Neural progenitor cell (in vitro differentiated cells): ENCODE results near the gene DIAPH3. TPM values are rescaled to one million over a fixed set of nuclear protein-coding genes. Genes with fewer than 3 reads are reported as not detected.
"Not testable (repeated sequence)": the region's sequence is repeated elsewhere in the genome, so short reads cannot be mapped to it uniquely, and the experiment has no call there.

Source experiments
- DNase-seq: peaks from one replicate; pipeline ENCODE4 v3.0.0-alpha.2; 2016; ENCODE audit warnings: low spot score
- H2AFZ ChIP-seq: fragments of 200-600 bp; sonication (generic); replicated peaks from 2 replicates; pipeline ENCODE4 v1.6.1; 2016; ENCODE audit warnings: antibody characterized with exemption
- H3F3A ChIP-seq: fragments of 200-600 bp; sonication (generic); 2 replicates; pipeline ENCODE4 v1.6.1; 2016; ENCODE audit warnings: antibody characterized with exemption, low read depth
- H3K27ac ChIP-seq: fragments of 200-600 bp; sonication (generic); 2 replicates; pipeline ENCODE4 v1.5.1; 2016; ENCODE audit warnings: mild to moderate bottlenecking
- H3K27me3 ChIP-seq: fragments of 200-600 bp; sonication (generic); 2 replicates; pipeline ENCODE4 v1.6.1; 2016; ENCODE audit warnings: mild to moderate bottlenecking, moderate library complexity
- H3K36me3 ChIP-seq: fragments of 200-600 bp; sonication (generic); 2 replicates; pipeline ENCODE4 v1.5.1; 2016
- H3K4me1 ChIP-seq: fragments of 200-600 bp; sonication (generic); 2 replicates; pipeline ENCODE4 v1.6.1; 2016; ENCODE audit warnings: mixed run types
- H3K4me2 ChIP-seq: fragments of 200-600 bp; sonication (generic); 2 replicates; pipeline ENCODE4 v1.6.1; 2016
- H3K4me3 ChIP-seq: fragments of 200-600 bp; sonication (generic); 2 replicates; pipeline ENCODE4 v1.5.1; 2016
- H3K79me2 ChIP-seq: fragments of 200-600 bp; sonication (generic); 2 replicates; pipeline ENCODE4 v1.6.1; 2016; ENCODE audit warnings: low read depth
- H3K9ac ChIP-seq: fragments of 200-600 bp; sonication (generic); 2 replicates; pipeline ENCODE4 v1.6.1; 2016
- H3K9me3 ChIP-seq: fragments of 200-600 bp; sonication (generic); 2 replicates; pipeline ENCODE4 v1.5.1; 2016; ENCODE audit warnings: low read depth
- H4K20me1 ChIP-seq: fragments of 200-600 bp; sonication (generic); 2 replicates; pipeline ENCODE4 v1.6.1; 2016; ENCODE audit warnings: low read depth
- H3K27ac Mint-ChIP-seq: 3 replicates; pipeline ENCODE4 v1.8.0; 2021; ENCODE audit warnings: mixed read lengths
- H3K27me3 Mint-ChIP-seq: 2 replicates; pipeline ENCODE4 v1.8.0; 2022; ENCODE audit warnings: low read depth, mild to moderate bottlenecking, inconsistent platforms, moderate library complexity, mixed read lengths; ENCODE audit not compliant: insufficient read depth
- H3K36me3 Mint-ChIP-seq: 3 replicates; pipeline ENCODE4 v1.8.0; 2021; ENCODE audit warnings: mixed read lengths
- H3K4me1 Mint-ChIP-seq: 3 replicates; pipeline ENCODE4 v1.8.0; 2021; ENCODE audit warnings: mixed read lengths
- H3K4me3 Mint-ChIP-seq: 3 replicates; pipeline ENCODE4 v1.8.0; 2021; ENCODE audit warnings: mild to moderate bottlenecking, moderate library complexity, mixed read lengths
- H3K9me3 Mint-ChIP-seq: 3 replicates; pipeline ENCODE4 v1.8.0; 2020; ENCODE audit warnings: mixed read lengths
- CTCF ChIP-seq: fragments of 200-600 bp; sonication (generic); IDR thresholded peaks from 2 replicates; pipeline ENCODE4 v1.5.1; 2017; ENCODE audit warnings: antibody characterized with exemption, mild to moderate bottlenecking
- EZH2 ChIP-seq: fragments of 200-600 bp; sonication (generic); IDR thresholded peaks from 2 replicates; pipeline ENCODE4 v1.6.1; 2017; ENCODE audit warnings: antibody characterized with exemption, mild to moderate bottlenecking, moderate library complexity
- EZH2phosphoT487 ChIP-seq: fragments of 200-600 bp; sonication (generic); IDR thresholded peaks from 2 replicates; pipeline ENCODE4 v1.6.1; 2017; ENCODE audit warnings: antibody characterized with exemption
- total RNA-seq: library from RNA; depleted of rRNA; stranded (reverse); fragments of >200 nt; gene quantifications from 2 replicates; pipeline ENCODE4 v1.2.3, GENCODE V29; 2015; ENCODE audit warnings: low replicate concordance

Gene DIAPH3
- total RNA-seq, 1 donor from 2014 or later = 51.5 TPM

GRCh38 chr13:60044321-60044720 is 119.4 kb downstream of the DIAPH3 start:
- Histone ChIP-seq H3K9me3 (no peaks in the 10 kb centered on the region), H3K9ac (no peak overlapping the region), H3K36me3 (no peaks in the 10 kb centered on the region), H3K4me1 (peaks cover 5% of the 10 kb centered on the region), H3K4me2 (no peak overlapping the region), H3K27ac (no peak overlapping the region), H3K79me2 (peaks cover 8% of the 10 kb centered on the region), H3F3A (no peaks in the 10 kb centered on the region), H2AFZ (no peak overlapping the region), H3K27me3 (no peaks in the 10 kb centered on the region), H3K4me3 (no peak overlapping the region), H4K20me1 (no peaks in the 10 kb centered on the region)
- Mint-ChIP-seq H3K9me3 (peaks cover 3% of the 10 kb centered on the region), H3K4me3 (no peak overlapping the region), H3K27ac (no peak overlapping the region), H3K36me3 (peaks cover 5% of the 10 kb centered on the region), H3K27me3 (no peaks in the 10 kb centered on the region), H3K4me1 (peaks cover 5% of the 10 kb centered on the region)
- no peak for DNase-seq
- TF ChIP-seq EZH2 (no peak), CTCF (no peak), EZH2phosphoT487 (no peak)

DNA sequence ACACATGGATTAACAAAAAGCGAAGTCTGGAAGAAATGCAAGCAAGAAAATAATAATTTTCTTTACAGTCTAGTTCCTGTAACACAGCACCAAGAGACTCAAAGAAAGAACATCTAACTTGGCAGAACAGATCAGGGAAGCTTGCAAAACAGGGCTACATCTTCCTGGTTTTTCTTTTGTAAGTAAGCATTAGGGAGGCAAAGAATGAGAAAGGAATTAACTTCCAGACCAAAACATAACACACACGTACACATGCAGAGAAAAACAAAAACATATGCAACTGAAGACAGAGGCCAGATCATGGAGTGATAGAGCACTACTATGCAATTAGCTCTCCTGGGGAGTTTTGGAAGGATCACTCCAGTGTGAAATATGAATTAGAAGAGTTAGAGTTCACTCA is 120.5 kb downstream of the DIAPH3 start:
- no peaks in the 10 kb centered on the region for H3K27me3 ChIP-seq
- no peak overlapping the region for H3K9ac ChIP-seq
- Mint-ChIP-seq H3K36me3 (peaks cover 5% of the 10 kb centered on the region), H3K27ac (no peak overlapping the region), H3K9me3 (peaks cover 3% of the 10 kb centered on the region), H3K27me3 (no peaks in the 10 kb centered on the region), H3K4me3 (no peak overlapping the region), H3K4me1 (peaks cover 5% of the 10 kb centered on the region)
- no peak overlapping the region for H2AFZ ChIP-seq
- H3F3A ChIP-seq = no peaks in the 10 kb centered on the region
- no peak overlapping the region for H3K27ac ChIP-seq
- no peaks in the 10 kb centered on the region for H3K36me3 ChIP-seq
- no peaks in the 10 kb centered on the region for H4K20me1 ChIP-seq
- DNase-seq = no peak
- H3K4me3 ChIP-seq = no peak overlapping the region
- H3K79me2 ChIP-seq = peaks cover 8% of the 10 kb centered on the region
- no peak overlapping the region for H3K4me2 ChIP-seq
- TF ChIP-seq CTCF (no peak), EZH2phosphoT487 (no peak), EZH2 (no peak)
- H3K9me3 ChIP-seq = no peaks in the 10 kb centered on the region
- peaks cover 5% of the 10 kb centered on the region for H3K4me1 ChIP-seq

GRCh38 chr13:60040668-60041067 is 123.1 kb downstream of the DIAPH3 start:
- not testable (repeated sequence) for H2AFZ ChIP-seq, H3K9me3 ChIP-seq, H3K4me3 ChIP-seq, H3K4me3 Mint-ChIP-seq, H3K4me1 Mint-ChIP-seq, H3K27me3 ChIP-seq, H3K27me3 Mint-ChIP-seq, DNase-seq, H3K36me3 ChIP-seq, H3K27ac ChIP-seq, H3K79me2 ChIP-seq, H3K4me2 ChIP-seq, H3F3A ChIP-seq, H3K27ac Mint-ChIP-seq, H3K9me3 Mint-ChIP-seq, H4K20me1 ChIP-seq, H3K36me3 Mint-ChIP-seq, H3K4me1 ChIP-seq, H3K9ac ChIP-seq

- no peak overlapping the region for H3K27ac ChIP-seq
- Mint-ChIP-seq H3K9me3 (no peaks in the 10 kb centered on the region), H3K4me3 (no peak overlapping the region), H3K36me3 (peaks cover 7% of the 10 kb centered on the region), H3K4me1 (no peaks in the 10 kb centered on the region), H3K27ac (no peak overlapping the region), H3K27me3 (no peaks in the 10 kb centered on the region)
- H3F3A ChIP-seq = no peaks in the 10 kb centered on the region
- no peak overlapping the region for H2AFZ ChIP-seq
- no peak for DNase-seq
- no peak overlapping the region for H3K4me3 ChIP-seq
- no peaks in the 10 kb centered on the region for H4K20me1 ChIP-seq
- H3K4me1 ChIP-seq = no peaks in the 10 kb centered on the region
- H3K79me2 ChIP-seq = no peaks in the 10 kb centered on the region
- TF ChIP-seq EZH2 (no peak), EZH2phosphoT487 (no peak), CTCF (no peak)
- no peaks in the 10 kb centered on the region for H3K9me3 ChIP-seq
- H3K27me3 ChIP-seq = no peaks in the 10 kb centered on the region
- no peaks in the 10 kb centered on the region for H3K36me3 ChIP-seq
- H3K9ac ChIP-seq = no peak overlapping the region
- H3K4me2 ChIP-seq = no peak overlapping the region
These were observed 127.9 kb downstream of the DIAPH3 start for GRCh38 chr13:60035874-60036273.
